ENCODE results near the gene SUGP2. TPM values are rescaled to one million over a fixed set of nuclear protein-coding genes. Genes with fewer than 3 reads are reported as not detected.

The SUGP2 gene
- total RNA-seq, 1 donor from 2014 or later: 75.6 TPM

GRCh38 chr19:19034204-19034624, 897 bp upstream of the SUGP2 start:
- intact Hi-C loops (cut with DNase I): no loop called here
- peak; percentile 80 for DNase-seq

GRCh38 chr19:19033176-19033425, 216 bp downstream of the SUGP2 start:
- H3K27me3 ChIP-seq: no peaks in the 10 kb centered on the region
- intact Hi-C loops (cut with DNase I): no loop called here
- H3K36me3 ChIP-seq: peaks cover 27% of the 10 kb centered on the region
- DNase-seq (no peak), ATAC-seq (no peak)
- peak overlapping the region; percentile 88 for H3K4me3 ChIP-seq
- H3K9me3 ChIP-seq: no peaks in the 10 kb centered on the region
- H3K27ac ChIP-seq: peak overlapping the region; percentile 96
- peaks cover 17% of the 10 kb centered on the region for H3K4me1 ChIP-seq
- no peak for TF ChIP-seq CTCF (IDR thresholded peaks at IDR 0.05)

More at GRCh38 chr19:19034204-19034624, 897 bp upstream of the SUGP2 start:
- Histone ChIP-seq H3K27me3 (no peaks in the 10 kb centered on the region), H3K4me3 (peak overlapping the region; percentile 88), H3K36me3 (peaks cover 16% of the 10 kb centered on the region), H3K9me3 (no peaks in the 10 kb centered on the region), H3K27ac (peak overlapping the region; percentile 96), H3K4me1 (peaks cover 17% of the 10 kb centered on the region)
- no peak for TF ChIP-seq CTCF (IDR thresholded peaks at IDR 0.05)
- ATAC-seq: peak; percentile 68

- intact Hi-C loops (cut with DNase I): no loop called here
- ATAC-seq: peak; percentile 78
- Histone ChIP-seq H3K27me3 (no peaks in the 10 kb centered on the region), H3K4me1 (peaks cover 17% of the 10 kb centered on the region), H3K27ac (peak overlapping the region; percentile 96), H3K36me3 (peaks cover 32% of the 10 kb centered on the region), H3K4me3 (peak overlapping the region; percentile 88), H3K9me3 (no peaks in the 10 kb centered on the region)
- DNase-seq: peak; percentile 87
- no peak for TF ChIP-seq CTCF (IDR thresholded peaks at IDR 0.05)
Measured at GRCh38 chr19:19032420-19033175, 719 bp downstream of the SUGP2 start.

- H3K36me3 ChIP-seq: peaks cover 39% of the 10 kb centered on the region
- intact Hi-C loops (cut with DNase I): no loop called here
- no peak for TF ChIP-seq CTCF (IDR thresholded peaks at IDR 0.05)
- H3K9me3 ChIP-seq: no peaks in the 10 kb centered on the region
- H3K4me3 ChIP-seq: peak overlapping the region; percentile 88
- no peaks in the 10 kb centered on the region for H3K27me3 ChIP-seq
- H3K27ac ChIP-seq: no peak overlapping the region
- ATAC-seq (no peak), DNase-seq (no peak)
- peaks cover 18% of the 10 kb centered on the region for H3K4me1 ChIP-seq
Measured at GRCh38 chr19:19031891-19032290, 1.4 kb downstream of the SUGP2 start.

- ATAC-seq: no peak
- DNase-seq: no peak
- Histone ChIP-seq H3K4me1 (peaks cover 16% of the 10 kb centered on the region), H3K27ac (no peak overlapping the region), H3K27me3 (no peaks in the 10 kb centered on the region), H3K4me3 (no peak overlapping the region), H3K36me3 (peaks cover 72% of the 10 kb centered on the region), H3K9me3 (no peaks in the 10 kb centered on the region)
- no peak for TF ChIP-seq CTCF (IDR thresholded peaks at IDR 0.05)
- intact Hi-C loops (cut with DNase I): no loop called here
Measured at GRCh38 chr19:19028526-19028925, 4.8 kb downstream of the SUGP2 start.

- H3K27me3 ChIP-seq: no peaks in the 10 kb centered on the region
- ATAC-seq (no peak), DNase-seq (no peak)
- H3K4me3 ChIP-seq: no peak overlapping the region
- intact Hi-C loops (cut with DNase I): no loop called here
- TF ChIP-seq CTCF (IDR thresholded peaks at IDR 0.05): no peak
- H3K9me3 ChIP-seq: no peaks in the 10 kb centered on the region
- H3K36me3 ChIP-seq: peaks cover 85% of the 10 kb centered on the region
- peaks cover 12% of the 10 kb centered on the region for H3K4me1 ChIP-seq
- H3K27ac ChIP-seq: no peak overlapping the region
Measured at GRCh38 chr19:19027228-19027627, 6.1 kb downstream of the SUGP2 start.
